NCI-H460 (cell line): ENCODE results near the gene SIT1. TPM values are rescaled to one million over a fixed set of nuclear protein-coding genes. Genes with fewer than 3 reads are reported as not detected.
"Not testable (repeated sequence)": the region's sequence is repeated elsewhere in the genome, so short reads cannot be mapped to it uniquely, and the experiment has no call there.

ENCODE experiments used
- DNase-seq: peaks from one replicate; pipeline ENCODE4 v3.0.0-alpha.2; 2016; ENCODE audit warnings: low read depth; ENCODE audit errors: extremely low read depth
- total RNA-seq: library from RNA; depleted of rRNA; stranded (reverse); fragments of >200 nt; shearing (Covaris generic); gene quantifications from 2 replicates; pipeline ENCODE4 v1.2.3, GENCODE V29; 2014

The SIT1 gene
- total RNA-seq, 1 experiment from 2014 or later, result not detected

DNA sequence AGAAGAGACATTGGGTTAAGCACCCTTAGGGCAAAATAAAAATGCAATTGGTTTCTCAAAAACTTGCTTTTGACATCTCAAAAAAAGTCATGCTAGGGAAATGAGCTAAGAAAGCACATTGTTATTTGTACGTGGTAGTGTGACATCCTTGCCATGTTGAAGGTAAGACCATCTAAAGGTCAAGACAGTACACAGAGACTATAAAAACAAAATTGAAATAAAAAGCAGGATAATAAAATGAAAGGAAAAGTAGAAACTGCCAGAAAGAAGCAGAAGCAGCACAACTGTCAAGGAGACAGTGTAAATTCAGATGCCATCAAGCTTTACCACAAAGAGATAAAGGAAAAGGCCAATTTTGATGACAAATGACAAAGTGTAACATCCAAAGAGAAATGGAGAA is 11.5 kb downstream of the SIT1 start:
- DNase-seq, result not testable (repeated sequence)

- not testable (repeated sequence) for DNase-seq
Measured at GRCh38 chr9:35638751-35639150, 12.0 kb downstream of the SIT1 start.

GRCh38 chr9:35637427-35637955 is 13.2 kb downstream of the SIT1 start:
- DNase-seq, result not testable (repeated sequence)

DNA sequence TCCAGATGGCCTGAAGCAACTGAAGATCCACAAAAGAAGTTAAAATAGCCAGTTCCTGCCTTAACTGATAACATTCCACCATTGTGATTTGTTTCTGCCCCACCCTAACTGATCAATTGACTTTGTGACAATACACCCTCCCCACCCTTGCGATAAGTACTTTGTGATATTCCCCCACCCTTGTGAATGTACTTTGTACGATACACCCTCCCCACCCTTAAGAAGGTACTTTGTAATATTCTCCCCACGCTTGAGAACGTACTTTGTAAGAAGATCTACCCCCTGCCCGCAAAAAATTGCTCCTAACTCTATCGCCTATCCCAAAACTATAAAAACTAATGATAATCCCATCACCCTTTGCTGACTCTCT is 13.9 kb downstream of the SIT1 start:
- DNase-seq, result not testable (repeated sequence)

- no peak for DNase-seq
Measured at GRCh38 chr9:35636135-35636876, 14.4 kb downstream of the SIT1 start.

DNA sequence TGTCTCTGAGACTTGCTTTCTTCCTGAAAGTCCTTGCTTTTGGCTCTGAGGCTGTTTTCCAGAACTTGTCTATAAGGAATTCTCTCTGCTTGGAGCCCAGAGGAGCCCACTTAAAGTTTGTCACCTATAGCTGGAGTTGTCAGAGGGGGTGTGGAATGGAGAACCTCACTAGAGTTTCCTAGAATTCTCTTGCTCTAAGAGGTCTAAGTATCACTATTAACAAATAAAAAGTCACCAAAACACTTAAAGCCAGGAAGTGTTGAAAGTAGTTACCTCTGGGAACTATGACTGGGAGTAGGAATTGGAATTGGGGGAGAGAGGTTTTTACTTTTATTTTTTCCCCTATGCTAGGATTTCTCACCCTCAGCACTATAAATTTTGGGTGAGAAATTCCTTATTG is 15.0 kb downstream of the SIT1 start:
- DNase-seq, result no peak

DNA sequence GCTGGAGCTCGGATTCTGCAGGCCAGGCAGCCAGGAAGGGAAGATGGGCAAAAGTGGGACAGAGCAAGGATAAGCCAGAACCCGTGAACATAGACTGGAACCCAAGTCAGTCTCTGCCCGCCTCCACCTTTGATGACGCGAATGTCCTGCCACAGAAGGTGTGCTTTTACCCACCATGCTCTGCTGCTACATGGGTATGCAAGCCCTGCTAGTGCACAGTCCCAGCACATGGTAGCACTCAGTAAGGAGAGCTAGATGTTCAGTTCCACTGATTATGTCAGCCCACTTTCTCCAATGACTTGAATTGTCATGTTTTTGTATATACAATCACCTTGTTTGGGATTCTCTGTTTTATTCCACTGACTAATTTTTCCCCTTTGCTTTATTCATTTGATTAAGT is 21.1 kb downstream of the SIT1 start:
- no peak for DNase-seq

- no peak for DNase-seq
Measured at GRCh38 chr9:35628389-35628991, 22.2 kb downstream of the SIT1 start.

DNA sequence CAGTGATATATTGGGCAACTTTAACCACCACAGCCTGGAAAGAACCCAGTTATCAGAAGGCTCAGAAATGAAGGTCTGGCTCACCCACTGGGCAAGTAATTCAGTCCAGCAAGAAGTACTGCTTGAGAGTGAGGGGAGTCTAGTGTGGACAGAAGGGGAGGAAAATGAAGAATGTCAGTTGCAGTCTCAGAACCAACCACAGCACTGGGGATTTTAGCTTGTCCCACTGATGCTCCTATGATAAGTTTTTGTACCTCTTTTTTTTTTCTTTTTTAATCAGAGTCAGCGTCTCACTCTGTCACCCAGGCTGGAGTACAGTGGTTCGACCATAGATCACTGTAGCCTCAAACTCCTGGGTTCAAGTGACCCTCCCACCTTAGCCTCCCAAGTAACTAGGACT is 23.2 kb downstream of the SIT1 start:
- no peak for DNase-seq

DNA sequence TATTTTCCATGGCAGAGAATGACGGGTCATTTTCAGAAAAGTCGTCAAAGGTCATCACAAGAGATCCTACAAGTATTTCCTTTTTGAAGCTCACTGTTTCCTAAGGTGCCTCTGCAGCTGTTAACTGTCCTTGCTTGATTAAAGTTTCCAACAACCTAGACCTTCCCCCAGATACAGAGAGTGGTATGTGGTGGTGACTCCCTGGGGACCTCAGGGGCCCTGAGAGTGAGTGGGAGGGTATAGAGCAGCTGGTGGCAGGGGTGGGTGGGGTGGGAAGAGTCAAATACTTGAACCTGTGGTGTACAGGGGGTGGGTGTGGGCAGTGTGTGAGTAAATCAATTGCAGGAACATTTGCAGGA is 31.0 kb downstream of the SIT1 start:
- no peak for DNase-seq

DNA sequence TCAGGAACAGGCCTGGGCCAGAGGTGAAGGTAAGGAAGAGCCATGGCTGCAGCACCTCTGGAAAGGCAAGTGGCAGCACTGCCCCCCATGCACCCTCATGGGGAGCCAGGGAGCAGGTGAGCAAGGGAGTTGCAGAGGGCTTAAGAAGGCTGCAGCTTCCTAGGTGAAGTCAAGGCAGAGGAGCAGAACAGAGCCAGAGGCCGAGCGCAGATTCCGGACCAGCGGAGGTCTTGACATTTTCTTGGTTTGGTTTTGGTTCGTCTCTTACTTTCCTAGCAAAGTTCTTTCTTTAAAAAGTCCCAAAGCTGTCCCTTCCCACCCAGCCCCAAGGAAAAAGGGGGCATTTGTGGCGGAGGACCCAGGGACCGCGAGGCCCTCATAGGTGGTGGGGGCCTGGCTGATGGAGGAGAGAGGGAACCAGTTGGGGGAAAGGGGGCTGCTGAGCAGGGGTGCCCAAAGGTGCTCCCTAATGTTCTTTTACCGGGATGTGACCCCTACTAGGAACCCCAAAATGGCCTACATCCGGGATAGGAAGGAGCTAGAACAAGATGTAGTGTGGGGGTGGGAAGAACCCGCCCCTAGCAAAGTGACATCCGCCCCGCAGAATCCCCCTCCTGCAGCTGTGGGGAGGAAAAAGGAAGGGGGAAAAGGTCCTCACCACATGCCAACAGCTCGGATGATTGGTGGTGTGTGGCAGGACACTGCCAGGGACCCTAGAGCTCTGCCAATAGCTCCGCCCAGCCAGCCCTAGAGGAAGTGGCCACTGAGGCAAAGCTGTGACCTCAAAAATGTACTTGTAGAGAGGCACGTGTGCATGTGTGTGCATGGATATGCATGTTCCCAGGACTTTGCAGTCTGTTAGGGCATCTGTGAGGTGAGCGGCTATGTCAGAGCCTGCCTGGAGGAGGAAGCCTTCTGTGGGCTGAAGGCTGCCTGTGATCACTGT is 31.6 kb downstream of the SIT1 start:
- DNase-seq, result no peak

DNA sequence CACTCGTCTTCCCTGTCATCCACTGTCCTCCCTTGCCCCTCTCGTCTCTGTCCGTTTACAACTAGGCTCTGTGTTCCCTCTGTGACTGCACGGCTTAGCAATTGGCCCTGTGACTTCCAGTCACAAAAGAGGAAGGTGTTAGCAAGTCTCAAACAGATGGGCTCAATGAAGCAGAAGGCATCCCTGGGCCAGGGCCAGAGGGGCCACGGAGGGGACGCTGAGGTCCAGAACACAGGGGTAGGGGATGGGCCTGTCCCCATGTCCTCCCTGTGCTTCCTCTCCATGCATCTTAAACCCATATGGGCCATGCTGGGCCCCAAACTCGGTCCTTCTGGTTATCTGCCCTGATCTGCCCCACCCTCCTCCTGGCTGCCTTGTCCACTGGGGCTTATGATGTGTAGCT is 32.4 kb downstream of the SIT1 start, which contains the start of gene CD72:
Gene CD72, minus strand, starts transcription at position 89 of the 403 bp plus-strand sequence. CDS start 110 bp downstream, outside the sequence.
- DNase-seq, result no peak

DNA sequence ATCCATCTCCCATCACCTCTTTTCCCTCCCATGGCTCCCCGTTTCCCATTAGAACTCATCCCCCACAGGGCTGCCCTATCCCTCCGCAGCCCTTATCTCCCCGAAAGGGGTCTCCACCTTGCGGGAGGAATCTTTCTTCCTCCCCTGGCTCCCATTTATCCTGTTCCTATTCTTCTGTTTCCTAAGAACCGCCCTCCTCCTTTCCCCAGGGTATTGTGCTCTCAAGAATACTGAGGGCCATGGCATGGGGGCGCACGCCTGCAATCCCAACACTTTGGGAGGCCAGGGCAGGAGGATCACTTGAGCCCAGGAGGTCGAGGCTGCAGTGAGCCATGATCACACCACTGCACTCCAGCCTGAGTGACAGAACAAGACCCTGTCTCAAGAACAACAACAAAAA is 33.2 kb downstream of the SIT1 start:
- no peak for DNase-seq

GRCh38 chr9:35616681-35617459 is 33.9 kb downstream of the SIT1 start:
- no peak for DNase-seq

DNA sequence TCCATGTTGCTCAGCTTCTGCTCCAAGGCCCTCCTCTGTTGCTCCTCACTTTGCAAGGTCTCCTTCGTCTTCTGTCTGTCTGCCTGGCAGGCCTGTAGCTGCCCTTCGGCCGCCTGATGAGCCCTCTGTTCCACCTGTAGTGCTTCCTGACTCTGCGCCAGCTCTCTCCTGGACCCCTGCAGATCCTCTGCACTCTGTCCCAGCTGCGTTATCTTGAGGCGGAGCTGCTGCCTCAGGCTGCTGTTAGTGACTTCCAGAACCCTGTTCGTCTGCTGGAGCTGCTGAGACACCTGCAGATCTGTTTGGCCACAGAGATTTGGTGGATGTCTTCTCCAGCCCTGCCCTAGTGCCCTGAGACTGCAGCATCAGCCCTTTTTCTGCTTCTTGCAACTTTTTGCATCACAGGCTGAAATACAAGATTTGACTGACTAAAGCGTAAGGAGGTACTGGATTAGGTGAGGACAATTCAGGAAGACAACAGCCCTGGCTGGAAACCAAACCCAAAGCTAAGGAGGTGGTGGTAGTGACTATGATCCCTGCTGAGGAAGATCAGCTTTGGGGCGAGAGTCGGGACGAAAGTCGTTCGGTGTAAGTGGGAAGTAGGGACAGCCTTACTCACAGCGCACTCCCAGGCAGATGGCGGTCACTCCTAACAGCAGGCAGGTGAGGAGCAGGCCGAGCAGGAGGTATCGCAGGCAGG is 34.6 kb downstream of the SIT1 start:
- no peak for DNase-seq

GRCh38 chr9:35612843-35613242 is 37.9 kb downstream of the SIT1 start:
- DNase-seq, result no peak

DNA sequence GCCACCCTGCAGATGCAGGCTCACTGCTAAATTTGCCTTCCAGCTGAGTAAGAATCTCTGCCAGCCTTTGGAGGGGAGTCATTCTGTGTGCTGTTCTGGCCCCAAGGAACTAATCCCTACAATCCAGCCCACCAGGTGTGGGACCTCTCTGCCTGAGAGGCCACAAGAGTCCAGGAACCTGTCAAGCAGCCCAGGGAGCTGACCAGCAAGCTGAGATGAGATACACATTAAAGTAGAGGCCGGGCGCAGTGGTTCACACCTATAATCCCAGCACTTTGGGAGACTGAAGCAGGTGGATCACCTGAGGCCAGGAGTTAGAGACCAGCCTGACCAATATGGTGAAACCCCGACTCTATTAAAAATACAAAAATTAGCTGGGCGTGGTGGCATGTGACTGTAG is 38.7 kb downstream of the SIT1 start:
- not testable (repeated sequence) for DNase-seq

DNA sequence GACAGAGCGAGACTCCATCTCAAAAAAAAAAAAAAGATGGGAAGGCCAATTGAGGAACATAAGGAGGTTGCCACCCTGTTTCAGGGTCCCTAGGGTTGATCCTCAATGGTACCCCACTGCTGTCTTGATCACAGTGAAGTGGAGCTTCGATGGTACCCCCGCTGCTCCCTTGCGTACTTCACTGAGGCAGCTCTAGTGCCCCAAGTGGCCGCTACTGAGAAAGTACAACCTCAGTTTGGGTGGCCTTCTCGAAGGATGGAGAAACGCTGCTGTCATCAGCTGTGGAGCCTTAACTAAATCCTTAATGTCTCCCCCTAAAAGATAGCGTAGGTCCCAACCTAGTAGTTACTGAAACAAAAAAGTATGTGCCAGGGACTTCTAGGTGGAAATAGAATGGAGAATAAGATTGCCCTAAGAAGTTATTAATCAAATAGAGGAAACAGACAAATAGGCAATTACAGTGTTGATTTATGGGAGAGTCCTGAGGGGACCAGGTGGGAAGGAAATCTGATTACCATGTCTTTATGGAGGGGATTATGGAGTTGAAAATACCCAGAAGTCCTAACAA is 39.4 kb downstream of the SIT1 start:
- peak; percentile 23 for DNase-seq

DNA sequence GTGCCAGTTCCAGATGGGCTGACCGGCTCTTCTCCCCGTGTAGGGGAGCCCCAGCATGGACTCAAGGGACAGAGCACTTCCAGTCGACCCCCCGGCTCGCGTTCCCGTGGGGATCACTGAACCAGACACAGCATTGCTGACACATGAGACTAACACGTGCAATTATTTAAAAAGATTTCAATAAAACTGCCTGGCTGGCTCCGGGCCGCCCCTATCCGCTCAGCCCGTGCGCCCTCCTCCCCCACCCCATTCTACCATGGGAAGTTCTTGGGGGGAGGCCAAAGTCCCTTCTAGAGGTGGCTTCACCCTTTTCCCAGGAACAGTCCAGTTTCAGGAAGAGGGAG is 40.9 kb downstream of the SIT1 start:
- DNase-seq, result no peak
